ENCODE data around the gene PDF.

Gene PDF

DNA sequence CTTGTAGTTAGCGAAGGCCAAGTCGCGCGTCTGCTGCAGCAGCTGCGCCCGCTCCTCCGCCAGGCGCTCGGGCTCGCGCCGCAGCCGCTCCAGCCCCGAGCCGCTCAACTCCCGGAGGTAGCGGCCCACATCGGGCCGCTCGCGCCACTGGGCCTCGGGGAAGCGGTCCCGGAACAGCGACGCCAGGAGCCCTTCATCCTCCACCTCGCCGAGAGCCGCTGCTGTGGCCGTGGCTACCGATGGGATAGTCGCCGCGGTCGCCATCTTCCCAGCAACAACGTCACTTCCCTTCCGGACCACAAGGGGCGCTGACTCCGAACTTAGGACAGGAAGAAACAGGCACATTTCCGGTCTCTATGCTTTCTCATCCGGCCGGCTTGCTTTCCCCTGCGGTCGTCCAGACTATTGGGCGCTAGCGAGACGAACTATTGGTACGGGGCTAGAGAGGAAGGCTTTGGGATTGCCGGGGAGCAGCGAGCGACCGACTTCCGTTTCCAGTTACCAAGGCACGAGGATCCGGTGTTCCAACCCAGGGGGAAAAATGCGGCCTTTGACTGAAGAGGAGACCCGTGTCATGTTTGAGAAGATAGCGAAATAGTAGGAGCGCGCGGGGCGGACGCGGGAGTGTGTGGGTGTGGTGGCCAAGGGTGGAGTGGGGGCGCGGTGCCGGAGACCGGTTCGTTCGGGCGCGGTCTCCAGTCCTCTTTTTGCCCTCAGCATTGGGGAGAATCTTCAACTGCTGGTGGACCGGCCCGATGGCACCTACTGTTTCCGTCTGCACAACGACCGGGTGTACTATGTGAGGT lies 9.1 kb upstream of the PDF start, which contains the start of the genes COG8 and NIP7:
Gene COG8 (minus strand): TSS at position 276 of the 806 bp plus-strand sequence. CDS start 12 bp downstream, at position 264.
Gene NIP7 (plus strand): TSS at position 484 of the 806 bp plus-strand sequence. CDS start 58 bp downstream, at position 542.
- peak; percentile 97 for DNase-seq

DNA sequence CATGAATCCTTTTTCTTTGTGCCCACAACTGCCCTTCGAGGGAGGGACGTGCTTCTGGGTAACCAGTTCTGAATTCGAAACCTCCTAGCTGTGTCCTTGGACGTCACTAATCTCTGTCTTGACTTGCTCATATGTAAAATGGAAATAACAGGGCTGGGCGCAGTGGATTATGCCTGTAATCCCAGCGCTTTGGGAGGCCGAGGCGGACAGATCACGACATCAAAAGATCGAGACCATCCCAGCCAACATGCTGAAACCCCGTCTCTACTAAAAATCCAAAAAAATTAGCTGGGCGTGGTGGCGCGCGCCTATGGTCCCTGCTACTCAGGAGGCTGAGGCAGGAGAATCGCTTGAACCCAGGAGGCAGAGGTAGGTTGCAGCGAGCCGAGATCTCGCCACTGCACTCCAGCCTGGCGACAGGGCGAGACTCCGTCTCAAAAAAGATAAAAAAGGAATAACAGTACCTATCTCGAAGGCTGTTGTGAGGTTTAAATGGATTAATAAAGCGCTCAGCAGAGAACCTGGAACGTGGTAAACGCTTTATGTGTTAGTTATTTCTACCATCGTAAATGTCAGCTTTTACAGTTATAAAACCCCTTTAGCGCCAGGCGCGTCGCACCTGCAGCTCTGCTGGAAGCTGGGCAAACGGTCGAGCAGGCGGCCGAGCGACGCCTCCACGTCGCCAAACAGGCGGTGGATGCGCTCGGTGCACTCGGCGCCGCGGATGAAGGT lies 8.3 kb upstream of the PDF start:
- DNase-seq, result no peak

DNA sequence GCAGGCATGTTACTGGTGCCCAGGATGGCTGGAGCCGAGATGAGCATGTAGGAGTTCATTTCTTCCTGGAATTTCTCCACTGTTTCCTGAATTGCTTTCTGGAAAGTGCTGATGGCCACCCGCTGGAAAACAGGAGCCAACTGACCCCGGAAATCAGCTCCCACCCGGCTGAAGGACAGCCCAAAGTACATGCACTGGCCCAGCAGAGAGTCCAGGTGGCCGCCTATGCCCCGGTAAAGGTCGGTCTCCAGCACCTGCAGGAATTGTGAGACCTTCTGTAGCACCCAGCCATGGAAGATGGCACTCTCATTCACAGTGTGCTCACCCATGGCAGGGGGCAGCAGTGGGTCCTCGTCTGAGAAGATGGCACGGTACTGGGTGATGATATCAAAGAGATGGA lies 4.3 kb upstream of the PDF start:
- no peak for DNase-seq

DNA sequence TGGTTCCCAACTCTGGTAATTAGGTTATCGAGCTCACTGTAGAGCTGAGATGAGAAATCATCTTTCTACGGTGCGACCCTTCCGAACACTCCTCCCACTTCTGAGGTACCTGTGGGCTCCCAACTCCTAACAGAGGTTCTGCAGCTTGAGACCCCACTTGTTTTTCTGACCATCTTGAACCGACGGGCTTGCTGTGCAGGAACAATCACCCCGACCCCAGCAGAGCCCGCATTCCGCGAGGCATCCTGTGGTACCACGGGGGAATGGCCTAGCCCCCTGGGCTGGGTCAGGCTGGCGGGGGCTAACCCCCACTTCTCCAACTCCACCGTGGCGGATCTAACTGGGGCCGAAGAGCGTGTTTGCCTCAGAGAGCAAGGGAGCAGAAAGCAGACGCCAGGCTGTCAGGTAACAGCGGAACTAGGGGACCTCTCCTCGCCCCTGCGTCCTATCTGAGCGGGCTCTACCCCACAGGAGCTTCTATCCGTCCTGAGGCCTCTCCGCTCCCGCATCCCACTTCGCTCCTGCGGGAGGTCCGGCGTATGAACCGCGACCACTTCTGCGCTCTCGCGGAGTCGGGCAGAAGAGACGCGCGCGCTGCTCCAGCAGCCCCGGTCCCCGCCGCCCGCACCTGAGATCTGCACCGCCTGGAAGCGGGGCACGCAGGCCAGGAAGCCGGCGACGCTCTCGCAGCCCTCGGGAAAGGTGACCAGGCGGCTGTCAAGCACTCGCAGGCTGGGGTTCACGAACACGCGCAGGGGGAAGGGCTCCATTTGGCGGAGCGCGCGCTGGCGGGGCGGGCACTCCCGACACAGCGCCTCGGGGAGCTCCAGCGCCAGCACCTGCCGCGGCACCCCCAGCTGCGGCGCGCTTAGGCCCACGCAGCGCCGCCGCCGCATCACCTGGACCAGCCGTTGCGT lies 761 bp downstream of the PDF start:
- DNase-seq, result no peak

DNA sequence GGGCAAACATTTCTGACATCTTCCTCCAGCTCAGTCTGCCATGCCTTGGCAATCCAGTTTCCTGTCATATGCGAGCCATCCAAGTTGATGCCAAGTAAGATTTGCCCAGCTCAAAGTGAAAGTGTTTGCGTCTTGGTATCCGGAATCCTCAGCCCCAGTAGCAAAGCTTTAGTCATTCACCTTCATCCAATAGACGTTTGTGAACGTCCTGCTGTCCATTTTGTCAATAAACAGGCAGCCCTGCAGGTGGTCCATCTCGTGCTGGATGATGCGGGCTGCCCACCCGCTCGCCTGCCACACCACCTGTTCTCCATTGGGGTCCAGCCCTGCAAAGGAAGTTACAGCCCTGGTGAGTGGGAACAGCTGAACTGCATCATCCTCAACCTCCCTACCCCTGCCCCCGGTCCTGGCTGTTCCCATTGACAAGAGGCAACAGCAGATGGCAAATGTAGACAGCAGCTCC lies 1.5 kb downstream of the PDF start:
- no peak for DNase-seq

DNA sequence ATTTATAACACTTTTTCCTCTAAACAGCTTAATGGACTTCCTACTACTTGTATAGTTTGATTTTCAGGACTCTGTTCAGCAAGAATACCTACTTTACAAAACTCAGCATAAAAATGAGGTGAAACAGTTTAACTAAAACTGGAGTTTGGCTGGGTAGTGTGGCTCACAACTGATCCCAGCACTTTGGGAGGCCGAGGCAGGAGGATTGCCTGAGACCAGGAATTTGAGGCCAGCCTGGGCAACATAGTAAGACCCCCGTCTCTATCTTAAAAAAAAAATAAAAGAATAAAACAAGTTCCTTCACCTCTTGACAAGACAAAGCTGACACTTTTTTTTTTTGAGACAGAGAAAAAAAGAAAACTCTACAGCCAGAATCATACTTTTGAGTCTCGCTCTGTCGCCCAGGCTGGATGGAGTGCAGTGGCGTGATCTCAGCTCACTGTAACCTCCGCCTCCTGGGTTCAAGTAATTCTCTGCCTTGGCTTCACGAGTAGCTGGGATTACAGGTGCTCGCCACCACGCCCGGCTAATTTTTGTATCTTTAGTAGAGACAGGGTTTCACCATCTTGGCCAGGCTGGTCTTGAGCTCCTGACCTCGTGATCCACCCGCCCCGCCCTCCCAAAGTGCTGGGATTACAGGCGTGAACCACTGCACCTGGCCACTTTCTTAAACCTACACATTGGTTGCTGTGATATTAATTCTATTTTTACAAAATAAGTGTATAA lies 2.6 kb downstream of the PDF start:
- DNase-seq, result no peak

DNA sequence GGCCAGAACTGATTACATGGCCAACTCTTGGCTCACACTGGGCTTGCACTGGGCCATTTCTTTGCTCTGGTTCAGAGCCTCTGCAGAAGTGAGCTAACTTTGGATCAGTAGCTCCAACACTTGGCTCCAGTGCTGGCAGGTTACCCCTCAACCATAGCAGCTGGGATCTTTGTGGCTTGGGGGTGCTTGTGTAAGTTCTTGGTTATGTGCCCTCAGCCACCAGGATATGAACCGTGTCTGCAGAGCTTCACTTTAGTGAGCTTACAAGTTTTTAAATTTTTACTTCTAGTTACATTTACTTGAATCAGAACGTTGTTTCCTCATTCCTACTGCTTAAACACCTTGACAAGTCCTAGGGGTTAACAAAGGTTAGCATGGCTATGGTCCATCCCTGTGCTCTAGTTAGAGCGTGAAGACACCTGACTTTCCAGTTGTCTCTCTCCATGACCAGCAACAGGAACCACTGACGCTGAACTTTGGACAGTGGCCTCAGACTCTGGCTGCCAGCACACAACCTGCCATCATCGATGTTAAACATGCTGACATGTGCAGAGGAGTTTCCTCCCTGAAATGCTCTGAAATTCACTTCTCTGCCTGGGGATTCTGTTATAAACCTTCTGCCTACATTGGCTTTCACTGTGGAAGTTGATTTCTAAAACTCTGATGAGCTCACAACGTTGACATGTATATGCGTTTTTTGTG lies 4.1 kb downstream of the PDF start:
- no peak for DNase-seq

DNA sequence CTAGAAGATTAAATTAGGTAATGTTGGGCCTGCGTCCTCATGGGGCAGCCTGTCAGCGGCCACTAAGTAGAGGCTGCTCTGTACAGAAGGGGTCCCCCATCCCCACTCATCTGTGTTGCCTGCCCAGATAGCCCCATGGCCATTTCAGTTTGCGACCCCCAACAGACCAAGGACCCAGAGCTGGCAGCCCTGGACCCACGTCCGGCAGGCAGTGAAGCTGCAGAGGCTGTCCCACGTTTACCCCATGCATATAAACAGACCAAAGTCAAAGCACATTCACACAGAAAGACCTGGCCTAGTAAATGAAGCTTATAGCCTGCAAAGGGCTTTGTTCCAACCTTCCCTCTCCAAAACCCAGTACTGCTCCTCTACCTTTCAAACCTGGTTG lies 4.6 kb downstream of the PDF start:
- no peak for DNase-seq

DNA sequence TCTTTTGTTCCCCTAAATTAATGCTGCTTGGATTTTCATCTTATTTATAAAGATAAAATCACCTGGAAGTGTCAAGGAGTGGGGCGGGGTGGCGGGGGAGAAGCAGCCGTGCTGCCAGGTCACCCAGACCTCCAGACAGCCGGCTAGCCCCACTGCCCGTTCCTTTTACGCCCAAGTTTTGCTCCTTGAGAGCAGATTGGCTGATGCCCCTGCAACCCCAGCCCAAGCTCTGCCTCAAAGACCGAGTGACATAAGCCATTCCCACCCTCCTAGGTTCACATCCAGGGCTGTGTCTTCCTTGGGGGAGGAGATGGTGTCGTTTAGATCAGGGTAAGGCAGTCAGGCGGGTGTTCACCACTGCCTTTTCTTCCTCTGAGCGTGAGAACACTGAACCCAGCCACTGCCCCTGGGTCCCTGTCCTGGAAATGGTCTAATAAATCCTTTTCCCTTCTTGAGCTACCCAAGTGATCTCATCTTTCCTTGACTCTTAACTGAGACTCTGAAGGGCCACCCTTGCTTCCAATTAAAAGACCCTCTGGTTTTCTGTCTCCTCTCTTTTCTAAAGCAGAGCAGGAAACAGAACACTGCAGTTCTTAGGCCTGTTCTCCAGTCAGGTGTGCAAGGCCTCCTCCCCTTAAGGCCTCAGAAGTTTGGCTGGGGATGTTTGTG lies 5.7 kb downstream of the PDF start:
- DNase-seq, result no peak

DNA sequence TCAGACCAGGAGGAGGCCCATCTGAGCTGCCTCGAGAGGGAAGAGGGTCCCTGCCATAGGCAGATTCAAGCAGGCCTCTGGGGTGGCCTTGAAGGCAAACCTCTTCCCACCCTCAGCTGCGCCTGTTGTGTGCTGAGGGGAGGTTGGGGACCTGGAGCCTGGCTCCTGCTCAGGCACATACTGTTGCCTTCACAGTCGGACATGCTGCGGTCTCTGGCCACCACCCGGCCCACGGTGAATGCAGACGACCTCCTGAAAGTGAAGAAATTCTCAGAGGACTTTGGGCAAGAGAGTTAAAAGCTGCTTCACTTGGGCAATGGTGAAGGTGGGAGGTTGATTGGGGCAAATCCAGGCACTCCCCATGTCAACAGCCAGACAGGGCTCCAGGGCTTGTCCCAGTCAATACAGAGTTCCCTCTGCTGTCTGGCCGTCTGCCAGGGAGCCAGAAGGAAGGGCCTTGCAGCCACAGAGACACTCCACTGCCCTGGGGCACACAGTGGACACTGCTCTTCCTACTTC lies 6.3 kb downstream of the PDF start:
- DNase-seq, result no peak

DNA sequence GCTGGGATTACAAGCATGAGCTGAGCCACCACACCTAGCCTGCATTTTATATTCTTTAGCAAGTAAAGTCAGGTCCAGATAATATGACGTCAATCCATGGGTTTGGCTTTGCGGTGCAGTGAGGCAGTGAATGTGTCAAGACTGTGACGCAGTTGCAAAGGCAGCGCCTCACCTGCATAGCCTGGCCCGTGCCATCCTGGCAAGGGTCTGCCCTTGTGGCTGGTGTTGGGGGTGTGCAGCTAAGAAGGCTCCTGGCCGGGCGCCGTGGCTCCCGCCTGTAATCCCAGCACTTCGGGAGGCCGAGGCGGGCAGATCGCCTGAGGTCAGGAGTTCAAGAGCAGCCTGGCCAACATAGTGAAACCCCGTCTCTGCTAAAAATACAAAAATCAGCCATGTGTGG lies 7.0 kb downstream of the PDF start:
- DNase-seq, result no peak

DNA sequence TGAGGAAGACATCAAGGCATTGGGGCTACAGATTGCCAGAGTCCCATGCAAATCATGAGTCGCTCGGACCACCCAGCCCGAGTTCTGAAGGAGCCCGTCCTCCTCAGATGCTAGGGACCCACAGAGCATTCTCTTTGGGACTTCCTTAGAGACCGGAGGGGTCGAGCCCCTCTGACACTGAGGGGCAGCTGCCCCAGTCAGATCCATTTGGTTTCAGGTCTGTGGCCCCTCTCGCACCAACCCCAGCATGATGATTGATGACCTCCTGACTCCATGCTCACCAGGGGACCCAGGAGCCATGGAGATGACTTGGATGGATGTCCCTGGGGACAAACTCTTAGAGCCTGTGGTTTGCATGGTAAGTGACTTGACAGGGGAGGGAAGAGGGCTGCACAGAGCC lies 8.0 kb downstream of the PDF start:
- DNase-seq, result no peak

DNA sequence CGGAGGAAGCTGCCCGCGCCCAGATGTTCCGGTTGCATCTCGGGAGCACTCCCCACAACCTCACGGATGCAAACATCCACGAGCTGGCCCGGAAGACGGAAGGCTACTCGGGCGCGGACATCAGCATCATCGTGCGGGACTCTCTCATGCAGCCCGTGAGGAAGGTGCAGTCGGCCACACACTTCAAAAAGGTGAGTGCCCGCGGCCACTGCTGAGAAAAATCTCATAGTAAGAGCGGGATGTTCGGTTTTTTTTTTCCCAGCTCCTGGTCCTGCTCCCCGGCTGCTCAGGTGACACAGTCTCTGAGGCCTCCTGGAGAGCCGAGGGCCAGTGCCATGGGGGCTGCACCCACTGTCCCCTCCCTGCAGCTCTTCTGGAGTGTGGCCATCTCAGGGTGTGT lies 9.3 kb downstream of the PDF start:
- no peak for DNase-seq

DNA sequence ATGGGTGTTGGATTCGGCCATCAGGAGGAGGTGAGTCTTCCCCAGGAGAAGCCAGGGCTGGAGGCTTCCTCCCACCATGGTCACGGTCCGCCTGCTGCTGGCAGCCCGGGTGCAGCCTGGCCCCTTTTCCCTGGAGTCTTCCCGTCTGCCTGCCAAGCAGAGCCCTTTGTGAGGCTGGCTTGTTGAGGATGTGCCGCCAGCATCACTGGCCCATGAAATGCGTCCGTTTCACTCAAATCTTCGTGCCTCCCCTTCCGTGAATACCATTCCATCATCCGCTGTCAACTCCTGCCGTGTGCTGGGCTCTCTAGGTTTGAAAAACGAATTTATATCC lies 9.7 kb downstream of the PDF start:
- no peak for DNase-seq

DNA sequence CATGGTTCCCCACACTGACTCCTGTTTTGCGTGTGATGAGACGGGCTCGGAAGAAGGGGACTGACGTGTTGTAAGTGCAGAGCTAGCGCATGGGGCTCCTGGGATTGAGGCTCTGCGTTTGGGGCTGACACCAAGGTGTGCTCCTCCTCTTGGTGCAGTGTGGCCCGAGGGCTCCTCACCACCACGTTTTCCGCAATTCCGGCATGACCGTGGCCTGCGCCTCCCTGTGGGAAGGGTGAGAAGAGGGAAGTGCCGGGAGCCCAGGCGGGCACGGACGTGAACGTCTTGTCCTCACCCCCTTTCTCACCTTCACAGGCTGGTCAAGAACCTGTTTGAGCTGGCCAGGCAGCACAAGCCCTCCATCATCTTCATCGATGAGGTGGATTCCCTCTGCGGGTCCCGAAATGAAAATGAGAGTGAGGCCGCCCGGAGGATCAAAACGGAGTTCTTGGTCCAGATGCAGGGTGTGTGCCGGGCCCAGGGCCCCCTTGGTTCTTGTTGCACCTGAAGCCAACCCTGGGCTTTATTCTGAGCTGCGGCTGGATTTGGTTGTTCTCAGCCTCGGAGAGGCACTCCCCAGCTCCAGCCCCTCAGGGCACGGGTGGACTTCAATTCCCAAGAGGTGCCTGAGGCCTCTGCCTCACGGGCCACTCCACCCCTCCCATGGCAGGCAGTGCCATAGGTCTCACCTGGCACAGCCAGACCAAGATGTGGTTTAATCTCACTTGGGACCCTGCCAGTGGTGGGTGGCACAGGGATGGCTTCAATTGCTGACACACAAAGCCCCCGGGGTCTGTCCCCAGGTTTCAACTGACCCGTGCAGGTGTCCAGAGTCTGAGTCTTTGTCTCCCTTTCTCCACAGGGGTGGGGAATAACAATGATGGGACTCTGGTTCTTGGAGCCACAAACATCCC lies 10.3 kb downstream of the PDF start:
- no peak for DNase-seq

DNA sequence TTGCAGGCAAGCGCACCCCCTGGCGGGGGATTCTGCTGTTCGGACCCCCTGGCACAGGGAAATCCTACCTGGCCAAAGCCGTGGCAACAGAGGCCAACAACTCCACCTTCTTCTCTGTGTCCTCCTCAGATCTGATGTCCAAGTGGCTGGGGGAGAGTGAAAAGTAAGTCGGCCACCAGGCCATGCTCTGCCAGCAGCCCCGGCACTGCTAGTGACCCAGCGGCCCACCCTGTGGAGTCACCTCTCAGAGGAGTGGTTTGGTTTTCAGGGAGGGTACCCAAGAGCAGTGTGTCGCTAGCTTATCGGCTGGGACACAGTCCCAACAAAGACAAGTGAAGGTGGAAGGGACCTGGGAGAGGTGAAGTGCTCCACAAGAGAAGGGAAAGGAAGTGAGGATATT lies 11.0 kb downstream of the PDF start:
- DNase-seq, result no peak

DNA sequence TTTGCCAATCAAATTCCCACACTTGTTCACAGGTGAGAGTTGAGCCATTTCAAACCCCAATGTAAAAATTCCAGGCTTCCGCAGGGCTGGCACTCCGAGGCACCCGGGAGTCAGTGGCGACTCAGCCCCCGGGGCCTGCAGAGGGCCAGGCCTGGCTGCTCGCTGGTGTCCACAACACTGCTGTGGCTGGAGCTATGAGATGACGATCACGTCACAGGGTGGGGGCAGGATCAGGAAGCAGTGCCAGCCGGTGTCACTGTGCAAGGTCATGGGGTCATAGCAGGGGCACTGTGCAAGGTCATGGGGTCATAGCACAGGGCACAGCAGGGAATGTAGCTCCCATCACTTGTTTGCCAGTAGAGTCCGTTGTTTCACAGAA lies 11.5 kb downstream of the PDF start:
- no peak for DNase-seq

DNA sequence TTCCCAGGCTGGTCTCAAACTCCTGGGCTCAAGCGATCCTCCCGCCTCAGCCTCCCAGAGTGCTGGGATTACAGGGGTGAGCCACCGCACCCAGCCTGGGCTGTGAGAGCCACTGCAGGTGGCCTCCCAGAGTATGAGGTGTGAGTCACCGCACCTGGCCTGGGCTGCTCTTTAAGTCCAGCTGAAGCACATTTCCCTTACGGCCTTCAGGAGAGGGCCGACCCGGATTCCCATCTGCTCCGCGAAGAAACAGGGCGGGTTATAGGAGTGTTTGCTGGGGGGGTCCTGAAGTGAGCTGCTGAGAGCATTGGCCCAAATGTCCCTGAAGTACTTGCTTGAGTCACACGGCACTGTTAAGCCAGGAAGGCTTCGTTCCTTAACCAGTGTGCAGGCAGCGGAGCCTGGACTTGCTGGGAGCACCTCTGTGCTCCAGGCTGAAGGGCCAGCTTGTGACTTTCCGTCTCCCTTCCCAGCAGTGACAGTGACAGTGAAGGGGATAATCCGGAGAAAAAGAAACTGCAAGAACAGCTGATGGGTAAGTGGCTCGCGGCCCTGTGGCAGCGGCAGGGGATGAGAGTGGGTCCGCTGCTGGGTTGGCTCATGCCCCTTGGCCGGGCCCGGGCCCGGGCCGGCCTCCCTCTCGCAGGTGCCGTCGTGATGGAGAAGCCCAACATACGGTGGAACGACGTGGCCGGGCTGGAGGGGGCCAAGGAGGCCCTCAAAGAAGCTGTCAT lies 12.0 kb downstream of the PDF start:
- no peak for DNase-seq

DNA sequence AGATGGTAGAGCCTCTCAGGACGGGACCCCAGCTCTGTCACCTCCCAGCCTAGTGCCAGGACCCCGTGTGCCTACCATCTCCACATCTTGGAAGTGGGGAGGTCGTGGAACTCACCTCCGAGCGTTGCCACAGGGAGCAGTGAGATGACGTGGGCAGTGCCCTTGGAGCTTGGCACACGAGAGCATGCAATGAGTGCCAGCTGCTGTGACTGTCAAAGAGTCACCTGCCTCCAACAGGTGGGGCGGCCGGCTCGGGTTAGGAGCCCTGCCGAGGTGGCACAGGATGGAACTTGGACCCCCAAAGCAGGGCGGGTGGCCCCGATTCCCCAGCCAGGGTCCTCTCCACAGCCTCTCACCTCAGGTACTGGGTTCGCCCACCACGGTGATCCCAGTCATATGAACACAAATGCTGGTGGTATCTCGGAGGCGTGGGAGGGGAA lies 13.8 kb downstream of the PDF start:
- no peak for DNase-seq
